Measurements from ENCODE around the gene TRIM50.
"Not testable (repeated sequence)": the region's sequence is repeated elsewhere in the genome, so short reads cannot be mapped to it uniquely, and the experiment has no call there.

TRIM50 gene

DNA sequence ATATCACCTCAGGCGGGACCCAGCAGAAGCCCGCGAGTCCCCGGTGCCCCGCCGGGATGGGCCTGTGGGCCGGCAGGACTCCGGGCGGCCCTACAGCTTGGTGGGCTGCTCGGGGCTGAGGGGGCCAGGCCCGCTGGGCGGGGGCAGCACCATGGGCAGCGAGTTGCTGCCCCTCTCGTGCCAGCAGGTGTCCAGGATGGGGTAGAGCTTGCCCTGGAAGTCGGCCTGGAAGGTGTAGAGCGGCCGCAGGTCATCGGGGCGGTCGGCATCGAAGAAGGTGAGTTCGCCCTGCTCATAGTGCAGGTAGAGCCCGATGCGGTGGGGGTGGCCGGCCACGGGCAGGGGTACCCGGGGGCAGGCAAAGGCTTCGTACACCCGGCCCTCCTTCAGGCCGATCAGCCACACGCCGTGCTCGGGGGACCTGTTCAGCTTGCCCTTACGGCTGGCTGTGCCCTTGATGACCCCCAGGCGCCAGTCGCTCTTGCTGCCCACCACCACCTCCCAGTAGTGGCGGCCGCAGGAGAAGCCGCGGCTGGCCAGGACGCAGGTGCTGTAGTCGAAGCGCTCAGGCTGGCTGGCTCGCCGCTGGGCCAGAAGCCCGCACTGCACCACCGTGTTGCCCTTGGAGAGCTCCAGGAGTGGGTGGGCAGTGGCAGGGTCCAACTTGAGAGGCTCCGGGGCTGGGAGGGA, 14.9 kb downstream of the TRIM50 start:
- DNase-seq, result no peak

DNA sequence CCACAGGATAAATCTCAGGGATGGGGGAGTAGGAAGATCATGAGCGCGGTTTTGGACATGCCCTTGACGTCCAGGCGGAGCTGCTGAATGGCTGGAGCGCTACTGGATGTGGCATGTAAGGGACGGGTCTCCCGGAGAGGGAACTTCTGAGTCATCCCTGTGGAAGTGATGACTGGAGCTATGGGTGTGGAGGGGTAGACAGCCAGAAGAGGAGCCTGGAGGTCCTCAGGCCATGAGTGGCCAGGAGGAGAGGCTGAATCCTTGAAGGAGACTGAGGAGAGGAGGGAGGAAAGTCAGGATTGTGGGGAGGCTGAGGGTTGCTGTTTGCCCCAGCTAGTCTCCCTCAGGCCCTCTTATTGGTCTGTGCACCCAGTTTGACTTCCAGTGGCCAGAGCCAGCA, 16.5 kb downstream of the TRIM50 start:
- not testable (repeated sequence) for DNase-seq

DNA sequence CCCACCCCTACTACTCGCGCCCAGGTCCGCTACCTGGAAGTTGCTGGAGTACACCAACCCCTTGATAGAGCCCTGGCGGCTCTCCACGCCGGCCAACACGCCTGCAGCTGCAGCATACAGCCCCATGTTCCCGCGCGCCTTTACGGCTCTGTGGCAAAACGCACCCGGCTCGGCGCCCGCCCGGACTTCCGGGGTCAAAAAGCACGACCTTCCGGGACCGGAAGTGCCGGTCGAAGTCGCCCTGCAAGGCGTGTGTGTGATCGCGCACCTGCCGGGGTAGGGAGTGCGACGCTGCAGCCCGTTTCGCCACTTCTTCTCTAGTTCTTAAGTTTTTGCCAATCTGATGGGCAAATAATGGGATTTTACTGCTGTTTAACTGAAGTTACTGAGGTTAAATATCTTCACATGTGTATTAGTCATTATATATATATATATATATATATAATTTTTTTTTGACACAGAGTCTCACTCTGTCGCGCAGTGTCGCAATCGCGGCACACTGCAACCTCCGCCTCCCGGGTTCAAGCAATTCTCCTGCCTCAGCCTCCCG, 19.1 kb downstream of the TRIM50 start, which contains the start of gene NSUN5:
NSUN5 (minus strand) TSS at position 162 of the 550 bp plus-strand sequence; CDS start at position 126, 36 bp downstream.
- peak; percentile 91 for DNase-seq

DNA sequence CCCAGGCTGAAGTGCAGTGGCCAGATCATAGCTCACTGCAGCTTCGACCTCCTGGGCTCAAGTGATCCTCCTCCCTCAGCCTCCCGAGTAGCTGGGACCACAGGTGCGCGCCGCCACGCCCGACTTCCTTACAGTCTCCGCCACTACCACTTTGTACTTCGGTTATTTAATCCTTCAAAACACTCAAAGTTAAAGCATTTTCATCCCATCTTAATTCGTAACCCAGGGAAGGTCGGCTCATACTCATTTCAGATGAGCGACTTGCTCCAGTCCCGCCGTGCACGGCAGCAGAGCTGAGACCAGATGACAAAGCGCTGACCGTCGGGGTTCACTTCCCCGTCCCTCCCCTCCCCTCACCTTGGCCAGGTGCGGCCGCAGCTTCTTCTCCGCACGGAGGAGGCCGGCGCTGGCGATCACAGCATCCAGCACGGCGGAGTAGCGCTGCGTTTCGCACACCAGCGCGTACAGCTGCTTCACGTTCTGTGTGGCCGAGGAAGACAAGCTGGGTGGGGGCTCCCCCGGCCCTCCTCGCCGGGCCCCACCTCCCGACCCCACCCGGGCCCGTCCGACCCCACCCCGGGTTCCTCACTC, 19.7 kb downstream of the TRIM50 start:
- no peak for DNase-seq

DNA sequence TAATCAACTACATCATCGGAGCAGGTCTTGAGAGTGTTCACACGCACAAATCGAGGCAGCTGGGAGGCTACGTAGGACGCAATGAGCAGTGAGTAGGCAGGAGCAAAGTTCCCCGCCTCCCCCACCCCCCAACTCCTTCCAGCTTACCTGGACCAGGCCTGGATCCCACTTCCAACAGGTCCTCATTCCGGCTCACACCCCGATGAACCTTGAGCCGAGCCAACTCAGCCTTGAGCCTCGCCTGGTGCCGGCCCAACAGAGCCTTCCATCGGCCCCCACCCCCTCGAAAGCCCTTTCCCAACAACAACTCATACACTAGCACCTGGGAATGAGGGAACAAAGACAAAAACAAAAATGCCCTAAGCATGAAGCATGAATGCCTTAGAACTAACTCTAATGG, 20.4 kb downstream of the TRIM50 start:
- DNase-seq, result no peak

DNA sequence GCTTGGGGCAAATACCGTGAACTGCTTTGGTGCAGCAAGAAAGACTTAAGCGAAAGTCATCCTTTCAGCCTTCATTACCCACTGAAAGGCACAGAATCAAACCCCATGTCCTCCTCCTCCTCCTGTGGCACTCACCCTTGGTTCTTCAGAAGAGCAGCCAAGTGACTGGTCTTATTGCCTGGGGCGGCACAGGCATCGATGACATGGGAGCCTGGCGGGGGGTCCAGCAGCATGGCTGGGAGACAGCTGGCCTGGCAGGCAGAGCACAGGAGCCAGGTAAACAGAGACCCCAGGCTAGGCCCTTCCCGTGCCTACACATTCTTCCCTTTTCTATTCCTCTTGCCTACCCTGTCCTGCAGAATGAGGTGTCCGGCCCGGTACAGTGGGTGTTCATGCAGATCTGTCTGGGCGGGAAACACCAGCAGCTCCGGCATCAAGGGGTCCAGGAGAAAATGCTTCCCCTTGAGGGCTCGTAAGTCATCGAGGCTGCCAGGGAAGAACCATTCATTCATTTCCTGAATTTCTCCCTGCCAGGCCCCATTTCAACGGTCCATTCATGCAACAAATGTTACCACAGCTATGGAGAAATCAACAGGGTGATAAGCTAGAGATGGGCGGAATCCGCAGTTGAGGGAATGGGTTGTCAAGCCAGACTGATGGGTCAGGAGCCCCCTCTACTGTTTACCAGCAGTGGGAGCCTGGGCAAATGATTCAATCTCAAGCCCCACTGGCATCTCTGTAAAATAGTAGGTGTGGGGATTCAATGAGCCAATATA, 23.1 kb downstream of the TRIM50 start:
- not testable (repeated sequence) for DNase-seq

DNA sequence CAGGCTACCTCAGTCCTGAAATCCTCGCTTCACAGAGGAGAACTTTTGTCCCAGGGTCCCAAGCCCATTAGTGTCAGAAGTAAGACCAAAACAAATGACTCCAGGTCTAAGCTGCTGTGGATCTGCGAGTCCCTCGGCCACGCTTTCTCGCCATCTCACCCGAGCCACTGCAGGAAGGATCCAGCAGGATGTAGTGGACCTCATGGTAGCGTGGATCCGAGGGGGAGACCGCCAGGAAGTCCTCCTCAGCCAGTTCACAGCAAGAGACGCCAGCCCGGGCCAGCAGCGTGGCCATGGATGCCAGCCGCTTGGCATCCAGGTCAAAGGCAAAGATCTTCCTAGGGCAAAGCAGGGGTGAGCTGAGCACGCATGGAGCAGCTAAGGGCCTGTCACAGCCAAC, 23.8 kb downstream of the TRIM50 start:
- no peak for DNase-seq

DNA sequence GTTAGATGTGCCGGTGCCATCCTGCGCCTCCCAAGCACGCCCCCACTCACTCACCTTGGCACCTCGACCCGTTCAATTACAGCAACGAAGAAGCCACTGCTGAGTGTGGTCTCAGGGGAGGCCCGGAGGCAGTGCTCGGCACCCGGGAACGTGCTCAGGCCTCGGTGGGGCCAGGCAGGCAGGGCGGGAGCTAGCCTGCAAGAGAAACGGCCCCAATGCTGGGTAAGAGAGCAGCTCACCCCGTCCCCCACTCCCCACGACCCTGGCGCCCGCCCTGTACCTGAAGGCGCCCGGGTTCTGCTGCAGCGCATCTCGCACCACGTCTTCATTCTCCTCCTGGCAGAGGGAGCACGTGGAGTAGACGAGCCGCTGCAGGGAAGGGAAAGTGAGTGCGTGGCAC, 24.3 kb downstream of the TRIM50 start:
- no peak for DNase-seq

DNA sequence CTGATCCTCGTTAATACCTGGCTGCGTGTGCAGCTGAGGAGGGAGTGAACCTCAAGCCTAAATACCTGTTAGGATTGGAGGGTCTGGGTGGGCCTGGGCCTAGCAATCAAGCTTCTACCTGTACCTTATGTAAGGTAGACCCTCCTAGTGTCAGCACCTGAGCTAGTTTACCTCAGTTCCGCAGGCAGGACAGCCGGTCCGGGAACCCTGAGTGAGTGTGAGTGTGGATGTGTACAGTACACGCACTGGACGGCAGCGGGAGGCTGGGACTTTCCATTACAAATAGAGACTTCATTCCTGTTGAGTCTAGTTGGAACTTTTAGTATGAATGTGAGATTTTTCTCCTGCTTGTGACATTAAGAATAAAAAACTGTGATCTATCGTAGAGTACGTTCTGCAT, 25.0 kb downstream of the TRIM50 start:
- not testable (repeated sequence) for DNase-seq

DNA sequence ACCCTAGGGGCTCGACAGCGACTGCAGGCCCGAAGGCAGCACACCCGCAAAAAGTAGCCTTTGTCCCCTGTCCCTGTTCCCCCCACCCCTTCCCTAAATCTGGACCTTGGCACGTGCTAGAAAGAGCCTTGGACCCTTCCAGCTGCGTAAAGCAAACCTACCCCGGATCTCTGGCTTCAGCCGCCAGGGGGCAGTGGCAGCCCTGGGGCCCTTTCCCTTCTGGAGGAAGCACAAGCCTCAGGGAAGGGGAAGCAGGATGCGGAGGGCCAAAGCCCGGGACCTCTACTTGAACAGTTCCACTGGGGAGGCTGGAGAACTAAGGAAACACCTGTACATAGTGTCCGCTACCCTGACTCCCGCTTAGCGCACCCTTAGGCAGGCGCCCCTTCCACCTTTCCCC, 26.8 kb downstream of the TRIM50 start:
- not testable (repeated sequence) for DNase-seq

DNA sequence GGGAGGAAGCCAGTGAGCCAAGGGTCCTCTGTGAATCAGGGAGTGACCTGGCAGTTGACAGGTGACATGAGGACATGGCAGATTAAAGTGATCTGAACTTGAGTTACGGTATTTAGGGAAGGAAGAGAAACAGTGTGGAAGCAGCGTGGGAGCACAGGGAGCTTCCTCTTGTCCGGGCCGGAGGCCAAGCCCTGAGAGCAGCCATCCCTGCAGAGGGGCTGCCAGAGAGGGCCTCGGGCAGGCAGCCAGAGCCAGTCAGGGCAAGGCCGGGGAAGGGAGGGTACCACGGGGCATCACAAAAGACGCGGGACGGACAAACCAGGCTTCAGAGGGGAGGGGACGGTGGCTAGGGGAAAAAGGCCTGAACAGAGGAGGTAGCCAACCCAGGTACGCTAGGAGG, 28.1 kb downstream of the TRIM50 start:
- not testable (repeated sequence) for DNase-seq

DNA sequence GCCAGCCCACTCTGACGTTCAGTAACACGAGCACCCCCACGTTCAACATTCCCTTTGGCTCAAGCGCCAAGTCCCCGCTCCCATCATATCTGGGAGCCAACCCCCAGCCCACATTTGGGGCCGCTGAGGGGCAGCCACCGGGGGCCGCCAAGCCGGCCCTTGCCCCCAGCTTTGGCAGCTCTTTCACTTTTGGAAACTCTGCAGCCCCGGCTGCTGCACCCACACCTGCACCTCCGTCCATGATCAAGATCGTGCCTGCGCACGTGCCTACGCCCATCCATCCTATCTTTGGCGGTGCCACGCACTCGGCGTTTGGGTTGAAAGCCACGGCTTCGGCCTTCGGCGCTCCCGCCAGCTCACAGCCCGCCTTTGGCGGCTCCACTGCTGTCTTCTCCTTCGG, 30.2 kb downstream of the TRIM50 start:
- DNase-seq, result not testable (repeated sequence)

DNA sequence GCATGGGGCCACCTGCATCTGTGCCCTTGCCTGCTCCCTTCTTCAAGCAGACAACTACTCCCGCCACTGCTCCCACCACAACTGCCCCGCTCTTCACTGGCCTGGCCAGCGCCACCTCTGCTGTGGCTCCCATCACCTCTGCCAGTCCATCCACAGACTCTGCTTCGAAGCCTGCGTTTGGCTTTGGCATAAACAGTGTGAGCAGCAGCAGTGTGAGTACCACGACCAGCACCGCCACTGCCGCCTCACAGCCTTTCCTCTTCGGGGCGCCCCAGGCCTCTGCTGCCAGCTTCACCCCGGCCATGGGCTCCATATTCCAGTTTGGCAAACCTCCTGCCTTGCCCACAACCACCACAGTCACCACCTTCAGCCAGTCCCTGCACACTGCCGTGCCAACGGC, 30.6 kb downstream of the TRIM50 start:
- not testable (repeated sequence) for DNase-seq

DNA sequence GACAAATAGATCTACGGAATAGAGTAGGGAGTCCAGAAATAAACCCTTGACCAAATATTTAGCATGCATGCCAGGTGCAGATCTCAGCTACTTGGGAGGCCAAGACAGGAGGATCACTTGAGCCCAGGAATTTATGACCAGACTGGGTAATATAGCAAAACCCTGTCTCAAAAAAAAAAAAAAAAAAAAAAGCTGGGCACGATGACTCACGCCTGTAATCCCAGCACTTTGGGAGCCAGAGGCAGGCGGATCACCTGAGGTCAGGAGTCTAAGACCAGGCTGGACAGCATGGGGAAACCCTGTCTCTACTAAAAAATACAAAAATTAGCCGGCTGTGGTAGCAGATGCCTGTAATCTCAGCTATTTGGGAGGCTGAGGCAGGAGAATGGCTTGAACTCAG, 50.7 kb downstream of the TRIM50 start:
- DNase-seq, result not testable (repeated sequence)

DNA sequence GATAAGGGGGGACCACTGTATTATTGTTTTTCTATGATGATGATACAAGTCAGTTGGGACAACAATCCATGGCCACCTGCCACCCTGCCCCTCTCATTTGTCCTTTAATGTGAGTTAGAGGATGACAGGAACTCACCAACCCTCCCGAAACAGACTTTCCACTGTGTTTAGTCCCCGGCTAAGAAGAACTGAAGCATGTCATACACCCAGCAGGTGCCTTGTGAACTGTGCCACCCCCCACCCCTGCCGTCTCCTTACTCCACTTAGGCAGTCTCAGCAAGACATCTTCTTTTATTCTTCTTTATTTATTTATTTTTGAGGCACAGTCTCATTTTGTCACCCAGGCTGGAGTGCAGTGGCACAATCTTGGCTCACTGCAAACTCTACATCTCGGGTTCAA, 60.1 kb downstream of the TRIM50 start:
- not testable (repeated sequence) for DNase-seq

DNA sequence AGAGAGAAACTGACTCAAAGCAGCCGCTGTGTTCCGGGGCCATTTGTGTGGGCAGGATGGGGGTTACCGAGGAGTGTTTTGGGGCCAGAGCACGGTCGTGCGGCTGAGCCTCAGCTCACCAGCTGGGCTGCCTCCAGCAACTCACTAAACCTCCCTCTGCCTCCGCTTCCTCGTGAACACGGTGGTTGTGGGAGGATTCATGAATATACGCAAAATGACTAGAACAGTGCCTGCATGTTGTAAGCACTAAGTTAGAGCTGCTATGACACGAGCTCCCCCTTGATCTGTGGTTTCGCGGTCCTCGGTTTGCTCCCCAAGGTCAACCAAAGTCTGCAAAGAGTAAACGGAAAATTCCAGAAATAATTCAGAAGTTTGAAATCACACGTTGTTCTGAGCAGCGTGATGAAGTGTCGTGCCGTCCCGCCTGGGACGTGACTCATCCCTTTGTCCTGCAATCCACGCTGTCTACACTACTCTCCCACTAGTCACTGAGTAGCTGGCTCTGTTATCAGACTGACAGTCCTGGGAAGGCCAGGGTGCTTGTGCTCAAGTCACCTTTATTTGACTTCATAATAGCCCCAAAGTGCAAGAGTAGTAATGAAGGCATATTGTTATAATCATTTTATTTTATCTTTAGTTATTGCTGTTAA, 61.0 kb downstream of the TRIM50 start:
- DNase-seq, result not testable (repeated sequence)

All from activated CD4-positive, CD25-positive, alpha-beta regulatory T cell treated with anti-CD3 and anti-CD28 coated beads, Interleukin-2, amount 50 U/mL, for 72 hours (primary cell).